B cell (primary cell): ENCODE results near the gene TMEM19. TPM values are rescaled to one million over a fixed set of nuclear protein-coding genes. Genes with fewer than 3 reads are reported as not detected.

Experiments
- ATAC-seq: fragments of 200-7000 bp; cut with Tn5 transposase; one replicate; pipeline ENCODE4 v1.10.0; 2021; ENCODE audit warnings: low read depth, mild to moderate bottlenecking, moderate number of reproducible peaks, moderate library complexity
- CTCF ChIA-PET: fragments of 350-600 bp; sonication (Branson Sonifier 250); formaldehyde crosslinking; loops from one replicate; lab custom pipeline; 2021; ENCODE audit warnings: antibody characterized with exemption, inconsistent platforms; lab: Charles Lee
- POLR2A ChIA-PET: fragments of 350-600 bp; sonication (Branson Sonifier 250); formaldehyde crosslinking; loops from one replicate; lab custom pipeline; 2021; ENCODE audit warnings: antibody characterized with exemption; lab: Charles Lee
- DNase-seq: peaks from one replicate; pipeline ENCODE4 v3.0.0; 2013
- H2AFZ ChIP-seq: 2 replicates; pipeline ENCODE4 v1.6.1; 2012; ENCODE audit warnings: mild to moderate bottlenecking, low read depth, low read length; ENCODE audit not compliant: insufficient read depth, poor library complexity, severe bottlenecking
- H3K27ac ChIP-seq, 2 donors: 1 replicate in 1 of 2; 2 replicates in 1 of 2; pipeline ENCODE4 v1.5.1; 2012 to 2013; ENCODE audit warnings: low read length in 2 of 2, mild to moderate bottlenecking in 2 of 2, moderate library complexity in 1 of 2
- H3K27me3 ChIP-seq, 4 experiments: fragments of 200-600 bp in 1 of 4; sonication (generic) in 1 of 4; replicated peaks in 1 of 4; 1 replicate in 2 of 4; 2 replicates in 2 of 4; pipeline versions ENCODE4 v1.6.1 to v1.7.0; 2013 to 2016; ENCODE audit warnings: low read length in 3 of 4, mild to moderate bottlenecking in 2 of 4, mixed read lengths in 1 of 4, moderate library complexity in 1 of 4; ENCODE audit not compliant: insufficient read depth in 4 of 4, control insufficient read depth in 3 of 4; ENCODE audit errors: control extremely low read depth in 1 of 4
- H3K36me3 ChIP-seq, 2 experiments: replicated peaks in 1 of 2; 1 replicate in 1 of 2; 2 replicates in 1 of 2; pipeline versions ENCODE4 v1.6.1 to v1.7.1; 2013; ENCODE audit warnings: low read length in 1 of 2; ENCODE audit not compliant: insufficient read depth in 2 of 2, control insufficient read depth in 1 of 2; ENCODE audit errors: control extremely low read depth in 1 of 2, extremely low read depth in 1 of 2
- H3K4me1 ChIP-seq, 2 donors: fragments of 200-600 bp in 1 of 2; sonication (generic) in 1 of 2; 1 replicate in 1 of 2; 2 replicates in 1 of 2; pipeline versions ENCODE4 v1.5.1 to v1.6.1; 2013 to 2017; ENCODE audit warnings: low read length in 2 of 2; ENCODE audit not compliant: control insufficient read depth in 2 of 2, insufficient read depth in 2 of 2
- H3K4me2 ChIP-seq: replicated peaks from 2 replicates; pipeline ENCODE3; 2012; ENCODE audit warnings: mild to moderate bottlenecking, low read depth, low read length; ENCODE audit not compliant: poor library complexity, severe bottlenecking
- H3K4me3 ChIP-seq, 5 experiments: fragments of 200-600 bp in 1 of 5; sonication (generic) in 1 of 5; 1 replicate in 3 of 5; 2 replicates in 2 of 5; pipeline versions ENCODE4 v1.5.1 to v1.7.0; 2011 to 2016; ENCODE audit warnings: low read length in 4 of 5, mild to moderate bottlenecking in 4 of 5, low read depth in 2 of 5, control low read depth in 1 of 5, moderate library complexity in 1 of 5; ENCODE audit not compliant: insufficient read depth in 1 of 5; ENCODE audit errors: control extremely low read depth in 1 of 5, extremely low read depth in 1 of 5
- H3K79me2 ChIP-seq: fragments of 200-600 bp; sonication (generic); one replicate; pipeline ENCODE4 v1.6.0; 2016; ENCODE audit warnings: low read length; ENCODE audit not compliant: control insufficient read depth, insufficient read depth
- H3K9ac ChIP-seq: fragments of 200-600 bp; sonication (generic); 2 replicates; pipeline ENCODE4 v1.6.1; 2017; ENCODE audit warnings: mild to moderate bottlenecking, low read length, moderate library complexity
- H3K9me3 ChIP-seq, 3 donors: one replicate each; pipeline versions ENCODE4 v1.6.1 to v1.7.1; 2013; ENCODE audit warnings: low read length in 2 of 3; ENCODE audit not compliant: control insufficient read depth in 2 of 3, insufficient read depth in 1 of 3; ENCODE audit errors: control extremely low read depth in 1 of 3
- H4K20me1 ChIP-seq: 2 replicates; pipeline ENCODE4 v1.6.0; 2012; ENCODE audit warnings: mild to moderate bottlenecking, low read length; ENCODE audit not compliant: insufficient read depth, control insufficient read depth, poor library complexity, severe bottlenecking
- H3K27ac Mint-ChIP-seq: one replicate; pipeline ENCODE4 v1.8.0; 2021; ENCODE audit warnings: mixed read lengths
- H3K27me3 Mint-ChIP-seq: one replicate; pipeline ENCODE4 v1.8.0; 2021; ENCODE audit warnings: mixed read lengths
- H3K4me1 Mint-ChIP-seq: one replicate; pipeline ENCODE4 v1.8.0; 2021; ENCODE audit warnings: mixed read lengths
- H3K4me3 Mint-ChIP-seq: one replicate; pipeline ENCODE4 v1.8.0; 2021; ENCODE audit warnings: mixed read lengths
- H3K9me3 Mint-ChIP-seq: one replicate; pipeline ENCODE4 v1.8.0; 2022; ENCODE audit warnings: mixed read lengths; ENCODE audit not compliant: insufficient read depth
- CTCF ChIP-seq: fragments of 200-600 bp; IDR thresholded peaks from one replicate; pipeline ENCODE4 v1.8.0; 2022; ENCODE audit warnings: antibody characterized with exemption, mild to moderate bottlenecking
- EZH2 ChIP-seq: IDR thresholded peaks from 2 replicates; pipeline ENCODE4 v1.6.1; 2012; ENCODE audit warnings: borderline replicate concordance, low read depth, mild to moderate bottlenecking, moderate library complexity, low read length; ENCODE audit not compliant: insufficient read depth, poor library complexity, severe bottlenecking
- WGBS: methylation state at CpG from one replicate; pipeline ENCODE4 v1.1.5; 2013; ENCODE audit warnings: missing lambda C conversion rate; ENCODE audit not compliant: insufficient coverage; 5-methylcytosine and 5-hydroxymethylcytosine counted together
- intact Hi-C: fragments of 100-400 bp; cut with micrococcal nuclease; formaldehyde crosslinking; loops from one replicate; pipeline ENCODE4 v1.10.0; 2022
- polyA plus RNA-seq: library from polyadenylated mRNA; depleted of rRNA; stranded (reverse); fragments of >200 nt; gene quantifications from 2 replicates; pipeline ENCODE4 v1.2.3, GENCODE V29; 2012
- total RNA-seq, 2 donors: library from RNA; stranded (reverse); fragments of 120-200 nt in 1 of 2; gene quantifications; 1 replicate in 1 of 2; 2 replicates in 1 of 2; pipeline versions ENCODE4 v1.2.3 to v1.2.4, GENCODE V29; 2013 to 2022

Gene TMEM19
- total and polyA plus RNA-seq, 2 donors (not counting 1 experiment from before 2014, with no cell fraction given) = 39.4 to 53.6 TPM

- Histone ChIP-seq H3K79me2 (peaks cover 77% of the 10 kb centered on the region), H3K9me3 (no peaks in the 10 kb centered on the region), H3K9ac (peak overlapping the region; percentile 83), H3K36me3 (peaks cover 2 to 9% of the 10 kb centered on the region in 2 experiments), H2AFZ (peak overlapping the region; percentile 79), H4K20me1 (peaks cover 30% of the 10 kb centered on the region), H3K4me2 (peak overlapping the region; percentile 73), H3K4me3 (peak overlapping the region; percentile 82 to 97 (median 88)), H3K27me3 (no peaks in the 10 kb centered on the region), H3K4me1 (peaks cover 28% of the 10 kb centered on the region in 2 donors), H3K27ac (peak overlapping the region; percentile 82 to 97)
- intact Hi-C loops = loop anchor here (1.0 to 10.0 kb wide), 4 partner anchors 22 to 180 kb away; partner anchors contain the start of gene TMEM19
- peaks cover 50% of the 10 kb centered on the region for H3K4me1 Mint-ChIP-seq
- no peaks in the 10 kb centered on the region for H3K9me3 Mint-ChIP-seq
- ATAC-seq = no peak
- H3K4me3 Mint-ChIP-seq = peak overlapping the region; percentile 96
- peak overlapping the region; percentile 100 for H3K27ac Mint-ChIP-seq
- 0% methylated on average over 2 of the region's 20 CpGs for WGBS
- CTCF ChIA-PET = interaction anchor here (1.6 to 11.6 kb wide), 5 partner anchors 21 to 83 kb away, joined by 5 to 116 read pairs (median 18); partner anchors contain the start of gene TMEM19
- no peak for DNase-seq
- POLR2A ChIA-PET = interaction anchor here (1.1 to 2.7 kb wide), 5 partner anchors 21 to 175 kb away, joined by 6 to 95 read pairs (median 12); partner anchors contain the start of genes RAB21, TBC1D15 and TMEM19
- no peaks in the 10 kb centered on the region for H3K27me3 Mint-ChIP-seq
- TF ChIP-seq EZH2 (no peak), CTCF (no peak)
Measured at GRCh38 chr12:71664411-71665089, 21.3 kb upstream of the TMEM19 start.

- no peak for TF ChIP-seq EZH2
- no peak for TF ChIP-seq CTCF
- peak overlapping the region; percentile 82 to 97 (median 88) for H3K4me3 ChIP-seq
- H3K79me2 ChIP-seq = peaks cover 76% of the 10 kb centered on the region
Measured at GRCh38 chr12:71665090-71665463, 20.8 kb upstream of the TMEM19 start.

More at GRCh38 chr12:71665090-71665463, 20.8 kb upstream of the TMEM19 start:
- Histone ChIP-seq H3K9me3 (no peaks in the 10 kb centered on the region), H3K27ac (peak overlapping the region; percentile 82 to 97), H3K36me3 (peaks cover 0 to 4% of the 10 kb centered on the region in 2 experiments), H3K27me3 (no peaks in the 10 kb centered on the region), H3K4me1 (peaks cover 28% of the 10 kb centered on the region in 2 donors), H2AFZ (peak overlapping the region; percentile 79), H3K9ac (peak overlapping the region; percentile 83), H4K20me1 (peaks cover 26% of the 10 kb centered on the region), H3K4me2 (peak overlapping the region; percentile 73)
- H3K9me3 Mint-ChIP-seq = no peaks in the 10 kb centered on the region
- no peaks in the 10 kb centered on the region for H3K27me3 Mint-ChIP-seq
- ATAC-seq (no peak), DNase-seq (no peak)
- WGBS = no CpG with 5 or more reads among the region's 4 CpGs
- peak overlapping the region; percentile 96 for H3K4me3 Mint-ChIP-seq
- POLR2A ChIA-PET = interaction anchor here (2.7 kb wide), 1 partner anchor 21 kb away, joined by 95 read pairs; the partner anchor contains the start of gene TMEM19
- intact Hi-C loops = loop anchor here (10.0 kb wide), 1 partner anchor 180 kb away; no protein-coding TSS in a partner anchor
- peak overlapping the region; percentile 100 for H3K27ac Mint-ChIP-seq
- H3K4me1 Mint-ChIP-seq = peaks cover 47% of the 10 kb centered on the region
- CTCF ChIA-PET = interaction anchor here (2.9 to 11.6 kb wide), 4 partner anchors 21 to 83 kb away, joined by 13 to 116 read pairs (median 36); partner anchors contain the start of gene TMEM19
